ENCODE results near the gene PDE4D. TPM values are rescaled to one million over a fixed set of nuclear protein-coding genes. Genes with fewer than 3 reads are reported as not detected.

The PDE4D gene
- total RNA-seq, 2 experiments from 2014 or later: 0.50 to 0.51 TPM

DNA sequence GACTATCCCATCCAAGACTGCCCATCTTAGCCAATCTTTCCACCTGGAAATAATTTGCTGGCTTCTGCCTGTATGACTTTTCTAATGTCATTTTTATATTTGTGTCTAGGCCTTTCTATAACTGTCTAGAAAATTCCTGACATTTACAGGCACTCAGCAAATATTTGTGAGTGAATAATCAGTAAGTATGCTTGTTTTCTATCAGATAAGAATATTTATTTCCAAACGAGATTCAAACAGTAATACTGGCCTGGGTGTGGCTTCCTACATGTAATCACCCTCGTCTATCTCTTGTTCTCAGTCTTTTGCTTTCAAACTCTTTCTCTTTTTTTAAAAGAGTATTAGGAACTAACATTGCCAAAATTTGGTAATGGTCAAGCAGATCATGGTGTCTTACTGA is 844.4 kb downstream of the PDE4D start:
- Histone ChIP-seq H2AFZ (ENCODE audit: low read length) (no peak overlapping the region), H3K4me2 (ENCODE audit: low read length) (no peak overlapping the region), H3K9me3 (ENCODE audit: low read length) (no peaks in the 10 kb centered on the region), H3K79me2 (ENCODE audit: insufficient read depth, low read depth, low read length) (no peaks in the 10 kb centered on the region), H3K4me1 (ENCODE audit: insufficient read depth, low read length, poor library complexity, severe bottlenecking) (no peaks in the 10 kb centered on the region), H3K9me2 (ENCODE audit: insufficient read depth, low read length) (no peaks in the 10 kb centered on the region), H3K36me3 (ENCODE audit: insufficient read depth, low read length) (no peaks in the 10 kb centered on the region), H4K20me1 (ENCODE audit: insufficient read depth, low read length) (no peaks in the 10 kb centered on the region; the same call in 1 of the 2 replicates), H3K4me3 (ENCODE audit: low read depth, low read length, poor library complexity, severe bottlenecking) (no peak overlapping the region), H3K27ac (ENCODE audit: low read depth, low read length, poor library complexity, severe bottlenecking) (no peak overlapping the region)
- no TSS peak for BruUV-seq (replicated peaks)
- intact Hi-C loops (cut with micrococcal nuclease; ENCODE audit: unreplicated experiment): no loop called here
- ChIA-PET CTCF (ENCODE audit: unreplicated experiment) (no interaction called here), POLR2A (no interaction called here)
- TF ChIP-seq, protein P1, sequence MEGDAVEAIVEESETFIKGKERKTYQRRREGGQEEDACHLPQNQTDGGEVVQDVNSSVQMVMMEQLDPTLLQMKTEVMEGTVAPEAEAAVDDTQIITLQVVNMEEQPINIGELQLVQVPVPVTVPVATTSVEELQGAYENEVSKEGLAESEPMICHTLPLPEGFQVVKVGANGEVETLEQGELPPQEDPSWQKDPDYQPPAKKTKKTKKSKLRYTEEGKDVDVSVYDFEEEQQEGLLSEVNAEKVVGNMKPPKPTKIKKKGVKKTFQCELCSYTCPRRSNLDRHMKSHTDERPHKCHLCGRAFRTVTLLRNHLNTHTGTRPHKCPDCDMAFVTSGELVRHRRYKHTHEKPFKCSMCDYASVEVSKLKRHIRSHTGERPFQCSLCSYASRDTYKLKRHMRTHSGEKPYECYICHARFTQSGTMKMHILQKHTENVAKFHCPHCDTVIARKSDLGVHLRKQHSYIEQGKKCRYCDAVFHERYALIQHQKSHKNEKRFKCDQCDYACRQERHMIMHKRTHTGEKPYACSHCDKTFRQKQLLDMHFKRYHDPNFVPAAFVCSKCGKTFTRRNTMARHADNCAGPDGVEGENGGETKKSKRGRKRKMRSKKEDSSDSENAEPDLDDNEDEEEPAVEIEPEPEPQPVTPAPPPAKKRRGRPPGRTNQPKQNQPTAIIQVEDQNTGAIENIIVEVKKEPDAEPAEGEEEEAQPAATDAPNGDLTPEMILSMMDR (conservative IDR thresholded peaks at IDR 0.05; ENCODE audit: low read length): no peak
- no peak for TF ChIP-seq EZH2phosphoT487 (IDR thresholded peaks at IDR 0.05; ENCODE audit: borderline replicate concordance, low read depth, low read length)
- no peak for DNase-seq (ENCODE audit: low spot score)

DNA sequence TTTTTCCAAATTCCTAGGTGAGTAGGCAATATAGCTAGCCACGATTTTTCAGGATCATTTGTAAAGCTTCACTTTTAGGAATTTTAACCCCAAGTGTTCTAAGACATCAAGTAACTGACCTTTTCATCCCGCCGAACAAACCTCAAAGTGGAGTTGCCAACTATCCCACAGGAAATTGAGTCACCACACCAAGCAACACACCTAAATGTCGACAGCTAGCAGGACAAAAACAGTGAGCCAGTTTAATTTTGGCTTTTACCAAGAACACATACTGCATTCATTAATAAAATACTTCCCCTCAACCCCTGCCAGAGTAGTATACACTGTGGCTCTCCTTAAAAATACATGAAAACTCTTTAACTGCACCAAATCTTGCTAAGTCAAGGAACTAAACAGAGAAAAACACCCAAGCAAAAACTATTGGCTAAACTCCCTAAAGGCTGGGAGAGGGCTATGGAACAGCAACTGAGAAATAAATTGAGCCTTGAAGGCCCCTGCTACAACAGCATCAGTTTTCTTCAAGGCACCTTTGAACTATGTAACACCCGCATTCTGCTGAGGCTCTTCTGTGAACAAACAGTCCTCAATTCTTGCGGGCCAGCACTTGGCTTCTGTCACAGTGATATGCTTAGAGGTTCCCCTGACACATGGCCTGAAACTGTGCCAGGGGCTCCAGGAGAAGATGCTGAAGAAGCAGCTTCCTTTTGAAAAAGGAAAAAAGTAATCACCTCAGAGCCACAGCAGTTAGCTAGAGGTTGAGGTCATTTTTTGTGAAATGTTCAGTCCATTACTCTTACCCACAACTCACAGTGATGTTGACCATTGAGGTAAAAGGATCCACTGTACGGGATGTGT is 851.1 kb downstream of the PDE4D start:
- no peaks in the 10 kb centered on the region for H3K36me3 ChIP-seq (ENCODE audit: insufficient read depth, low read length)
- intact Hi-C loops (cut with micrococcal nuclease; ENCODE audit: unreplicated experiment): no loop called here
- no peak overlapping the region for H3K27ac ChIP-seq (ENCODE audit: low read depth, low read length, poor library complexity, severe bottlenecking)
- no peaks in the 10 kb centered on the region for H3K4me1 ChIP-seq (ENCODE audit: insufficient read depth, low read length, poor library complexity, severe bottlenecking)
- H4K20me1 ChIP-seq (ENCODE audit: insufficient read depth, low read length): no peaks in the 10 kb centered on the region; the same call in 1 of the 2 replicates
- H3K9me3 ChIP-seq (ENCODE audit: low read length): no peaks in the 10 kb centered on the region
- no peak overlapping the region for H3K4me2 ChIP-seq (ENCODE audit: low read length)
- no peak overlapping the region for H3K4me3 ChIP-seq (ENCODE audit: low read depth, low read length, poor library complexity, severe bottlenecking)
- ChIA-PET CTCF (ENCODE audit: unreplicated experiment) (no interaction called here), POLR2A (no interaction called here)
- no peaks in the 10 kb centered on the region for H3K79me2 ChIP-seq (ENCODE audit: insufficient read depth, low read depth, low read length)
- no peak overlapping the region for H2AFZ ChIP-seq (ENCODE audit: low read length)
- H3K9me2 ChIP-seq (ENCODE audit: insufficient read depth, low read length): no peaks in the 10 kb centered on the region
- DNase-seq (ENCODE audit: low spot score): no peak
- BruUV-seq (replicated peaks): no TSS peak
- TF ChIP-seq, protein P1 (conservative IDR thresholded peaks at IDR 0.05; ENCODE audit: low read length): no peak
- TF ChIP-seq EZH2phosphoT487 (IDR thresholded peaks at IDR 0.05; ENCODE audit: borderline replicate concordance, low read depth, low read length): no peak

DNA sequence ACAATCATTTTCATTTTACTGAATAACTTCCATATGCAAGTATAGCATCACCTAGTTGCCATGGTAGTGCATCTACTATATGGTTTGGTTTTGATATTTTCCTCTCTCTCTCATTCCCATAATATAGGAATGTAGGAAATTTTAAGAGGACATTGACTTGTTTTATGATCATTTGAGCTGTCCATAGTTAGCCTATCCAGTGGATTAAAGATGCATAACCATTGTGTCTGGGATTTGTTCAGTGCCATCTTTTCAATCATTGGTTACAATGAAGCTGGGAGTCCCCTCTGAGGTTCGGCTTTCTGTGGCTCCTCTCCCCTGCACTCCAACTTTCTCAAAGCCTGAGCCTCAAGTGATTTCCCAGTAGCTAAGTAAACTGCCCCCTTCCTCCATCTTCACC is 852.2 kb downstream of the PDE4D start:
- no peaks in the 10 kb centered on the region for H3K9me2 ChIP-seq (ENCODE audit: insufficient read depth, low read length)
- no peak overlapping the region for H3K4me3 ChIP-seq (ENCODE audit: low read depth, low read length, poor library complexity, severe bottlenecking)
- H3K79me2 ChIP-seq (ENCODE audit: insufficient read depth, low read depth, low read length): no peaks in the 10 kb centered on the region
- no TSS peak for BruUV-seq (replicated peaks)
- DNase-seq (ENCODE audit: low spot score): no peak
- TF ChIP-seq, protein P1 (conservative IDR thresholded peaks at IDR 0.05; ENCODE audit: low read length): no peak
- TF ChIP-seq EZH2phosphoT487 (IDR thresholded peaks at IDR 0.05; ENCODE audit: borderline replicate concordance, low read depth, low read length): no peak
- ChIA-PET CTCF (ENCODE audit: unreplicated experiment) (no interaction called here), POLR2A (interaction anchor here (0.7 kb wide), 1 partner anchor 154 kb away, joined by 3 read pairs; no protein-coding TSS in a partner anchor)
- H3K4me1 ChIP-seq (ENCODE audit: insufficient read depth, low read length, poor library complexity, severe bottlenecking): no peaks in the 10 kb centered on the region
- H3K9me3 ChIP-seq (ENCODE audit: low read length): no peaks in the 10 kb centered on the region
- H4K20me1 ChIP-seq (ENCODE audit: insufficient read depth, low read length): no peaks in the 10 kb centered on the region
- no peak overlapping the region for H3K27ac ChIP-seq (ENCODE audit: low read depth, low read length, poor library complexity, severe bottlenecking)
- no peak overlapping the region for H3K4me2 ChIP-seq (ENCODE audit: low read length)
- no peaks in the 10 kb centered on the region for H3K36me3 ChIP-seq (ENCODE audit: insufficient read depth, low read length)
- no peak overlapping the region for H2AFZ ChIP-seq (ENCODE audit: low read length)
- intact Hi-C loops (cut with micrococcal nuclease; ENCODE audit: unreplicated experiment): no loop called here
